CD4-positive, alpha-beta memory T cell (primary cell): Measurements from ENCODE around the gene KCNH4. TPM values are rescaled to one million over a fixed set of nuclear protein-coding genes. Genes with fewer than 3 reads are reported as not detected.
A peak's percentile ranks its signal among the peaks of the same experiment; 100 is the strongest.

ENCODE experiments used
- CTCF ChIA-PET: fragments of 350-600 bp; sonication (Branson Sonifier 250); formaldehyde crosslinking; loops from one replicate; lab custom pipeline; 2021; ENCODE audit warnings: inconsistent platforms; ENCODE audit not compliant: partially characterized antibody; lab: Charles Lee
- POLR2A ChIA-PET: fragments of 350-600 bp; sonication (Branson Sonifier 250); formaldehyde crosslinking; loops from one replicate; lab custom pipeline; 2021; ENCODE audit not compliant: partially characterized antibody; lab: Charles Lee
- DNase-seq, 5 donors: peaks; one replicate each; pipeline versions ENCODE4 v3.0.0 to v3.0.0-alpha.2; 2020 to 2022; ENCODE audit warnings: mixed read lengths in 1 of 5
- H3K27ac ChIP-seq: one replicate; pipeline ENCODE4 v1.7.0; 2013; ENCODE audit warnings: low read depth, low read length
- H3K27me3 ChIP-seq: 2 replicates; pipeline ENCODE4 v1.7.0; 2013; ENCODE audit warnings: mild to moderate bottlenecking, low read length, moderate library complexity; ENCODE audit not compliant: insufficient read depth
- H3K36me3 ChIP-seq: 2 replicates; pipeline ENCODE4 v1.7.0; 2013; ENCODE audit warnings: mild to moderate bottlenecking, low read length, moderate library complexity; ENCODE audit not compliant: insufficient read depth
- H3K4me1 ChIP-seq: 2 replicates; pipeline ENCODE4 v1.7.0; 2013; ENCODE audit warnings: mild to moderate bottlenecking, low read length, moderate library complexity; ENCODE audit not compliant: insufficient read depth
- H3K4me3 ChIP-seq, 2 donors: one replicate each; pipeline ENCODE4 v1.7.0; 2013; ENCODE audit warnings: low read length in 2 of 2, mild to moderate bottlenecking in 1 of 2
- H3K9me3 ChIP-seq, 2 donors: one replicate each; pipeline ENCODE4 v1.7.0; 2013; ENCODE audit warnings: low read length in 2 of 2, control low read depth in 1 of 2; ENCODE audit not compliant: control insufficient read depth in 1 of 2
- H3K27ac Mint-ChIP-seq, 7 donors: one replicate each; pipeline ENCODE4 v1.8.0; 2020 to 2021; ENCODE audit warnings: mixed read lengths in 7 of 7, mild to moderate bottlenecking in 6 of 7, inconsistent platforms in 3 of 7, moderate library complexity in 3 of 7
- H3K27me3 Mint-ChIP-seq, 2 donors: one replicate each; pipeline ENCODE4 v1.8.0; 2020 to 2021; ENCODE audit warnings: mixed read lengths in 2 of 2
- H3K36me3 Mint-ChIP-seq, 2 donors: one replicate each; pipeline ENCODE4 v1.8.0; 2020 to 2021; ENCODE audit warnings: mixed read lengths in 2 of 2, inconsistent platforms in 1 of 2, mild to moderate bottlenecking in 1 of 2
- H3K4me1 Mint-ChIP-seq, 4 donors: one replicate each; pipeline ENCODE4 v1.8.0; 2020 to 2021; ENCODE audit warnings: mixed read lengths in 4 of 4, mild to moderate bottlenecking in 1 of 4
- H3K4me3 Mint-ChIP-seq, 8 donors: one replicate each; pipeline ENCODE4 v1.8.0; 2020 to 2021; ENCODE audit warnings: mixed read lengths in 8 of 8, mild to moderate bottlenecking in 7 of 8, moderate library complexity in 6 of 8, inconsistent platforms in 3 of 8
- H3K9me3 Mint-ChIP-seq, 8 donors: one replicate each; pipeline ENCODE4 v1.8.0; 2020 to 2021; ENCODE audit warnings: mixed read lengths in 8 of 8, mild to moderate bottlenecking in 5 of 8, inconsistent platforms in 3 of 8, moderate library complexity in 1 of 8
- intact Hi-C: fragments of 100-400 bp; cut with micrococcal nuclease; formaldehyde crosslinking; loops from one replicate; pipeline ENCODE4 v1.15.1; 2023
- polyA plus RNA-seq, 2 donors: library from polyadenylated mRNA; unstranded; fragments of 300-500 nt; fragmentation: Illumina TruSeq; gene quantifications; one replicate each; pipeline ENCODE4 v1.2.3, GENCODE V29; 2021
- total RNA-seq, 2 experiments: library from RNA; stranded (reverse); gene quantifications; one replicate each; pipeline ENCODE4 v1.2.3, GENCODE V29; 2021

KCNH4 gene
- total and polyA plus RNA-seq, 4 experiments from 2014 or later: 0.09 to 0.11 TPM; not detected in 2

DNA sequence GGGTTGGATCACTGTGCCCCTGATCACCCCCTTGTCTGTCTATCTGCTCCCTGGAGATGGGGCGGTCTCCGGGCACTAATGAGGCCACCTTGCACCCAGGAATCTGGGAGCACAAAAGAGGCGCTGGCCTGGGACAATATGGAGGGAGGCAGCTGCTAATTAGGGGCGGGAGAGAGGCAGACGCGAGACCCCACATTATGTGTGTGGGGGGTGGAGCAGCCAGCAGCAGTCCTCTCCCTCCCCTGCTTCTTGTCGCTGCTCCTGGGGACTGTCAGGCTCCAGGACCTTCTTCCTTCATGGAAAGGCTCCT is 4.6 kb upstream of the KCNH4 start:
- Mint-ChIP-seq H3K4me3 (peak overlapping the region in 3 of 8 donors; percentile 9 to 82 (median 28)), H3K27me3 (peaks cover 0 to 2% of the 10 kb centered on the region in 2 donors)
- DNase-seq: no peak

DNA sequence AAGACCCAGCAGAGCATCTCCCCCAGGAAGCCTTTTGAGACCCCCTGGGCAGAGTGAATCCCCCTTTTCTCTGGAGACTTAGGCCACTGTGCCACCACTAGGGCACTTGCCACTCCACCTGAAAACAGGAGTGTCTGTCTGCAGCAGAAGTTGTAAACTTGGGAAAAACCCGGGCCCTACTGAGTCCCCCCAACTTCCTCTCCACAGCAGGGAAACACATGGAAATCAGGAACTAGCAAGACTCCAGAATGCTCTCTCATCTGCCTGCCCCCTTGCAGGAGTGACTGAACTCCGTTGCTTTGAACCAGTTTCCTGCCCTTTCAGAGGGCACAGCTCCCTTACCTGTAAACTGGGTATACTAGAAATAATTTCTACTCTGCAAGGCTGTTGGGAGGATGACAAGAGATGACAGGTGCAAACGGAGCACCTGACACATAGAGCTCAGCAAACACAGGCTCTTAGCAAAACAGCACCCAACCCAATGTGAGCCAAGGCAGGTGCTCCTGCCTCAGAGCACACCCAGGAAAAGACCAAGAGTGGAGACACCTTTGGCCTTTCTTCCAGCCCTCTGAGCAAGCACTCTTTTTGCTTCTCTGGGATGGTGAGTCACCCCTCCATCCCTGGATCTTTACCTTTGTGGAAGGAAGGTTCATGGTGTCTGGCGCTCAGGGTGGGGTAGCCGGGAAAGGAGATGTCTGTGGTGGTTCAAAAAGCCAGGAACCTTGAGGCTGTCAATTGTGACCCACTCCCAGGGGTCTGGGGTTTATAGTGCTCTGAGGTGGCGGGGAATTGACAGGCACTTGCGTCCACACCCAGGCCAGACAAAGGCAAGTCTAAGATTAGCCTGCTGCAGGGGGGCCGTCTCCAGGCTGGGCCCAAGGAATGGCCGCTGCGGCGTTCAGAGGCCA is 4.0 kb upstream of the KCNH4 start, which contains the start of gene HCRT:
HCRT (minus strand) TSS at position 740 of the 908 bp plus-strand sequence; CDS start at position 653, 87 bp downstream.
- CTCF ChIA-PET: interaction anchor here (1.1 to 2.3 kb wide), 8 partner anchors 9 to 125 kb away, joined by 3 to 11 read pairs (median 4); partner anchors contain the start of gene GHDC

More for the DNA sequence above, 4.6 kb upstream of the KCNH4 start:
- ChIA-PET CTCF (interaction anchor here (1.1 to 2.3 kb wide), 4 partner anchors 9 to 37 kb away, joined by 3 to 11 read pairs (median 6); partner anchors contain the start of gene GHDC), POLR2A (interaction anchor here (2.4 to 5.8 kb wide), 2 partner anchors 9 to 102 kb away, joined by 13 to 50 read pairs; partner anchors contain the start of genes GHDC and STAT5A)
- Mint-ChIP-seq H3K4me1 (peaks cover 19 to 41% (median 26%) of the 10 kb centered on the region in 4 donors), H3K9me3 (peaks cover 0 to 2% (median 0%) of the 10 kb centered on the region in 8 donors), H3K27ac (peak overlapping the region in 2 of 7 donors; percentile 35 to 57), H3K36me3 (no peaks in the 10 kb centered on the region)
- peaks cover 40% of the 10 kb centered on the region for H3K4me1 ChIP-seq
- H3K27ac ChIP-seq: no peak overlapping the region
- no peaks in the 10 kb centered on the region for H3K9me3 ChIP-seq
- intact Hi-C loops: loop anchor here (2.0 kb wide), 1 partner anchor 103 kb away; the partner anchor contains the start of gene STAT5A
- H3K36me3 ChIP-seq: no peaks in the 10 kb centered on the region
- no peaks in the 10 kb centered on the region for H3K27me3 ChIP-seq
- no peak overlapping the region for H3K4me3 ChIP-seq

DNA sequence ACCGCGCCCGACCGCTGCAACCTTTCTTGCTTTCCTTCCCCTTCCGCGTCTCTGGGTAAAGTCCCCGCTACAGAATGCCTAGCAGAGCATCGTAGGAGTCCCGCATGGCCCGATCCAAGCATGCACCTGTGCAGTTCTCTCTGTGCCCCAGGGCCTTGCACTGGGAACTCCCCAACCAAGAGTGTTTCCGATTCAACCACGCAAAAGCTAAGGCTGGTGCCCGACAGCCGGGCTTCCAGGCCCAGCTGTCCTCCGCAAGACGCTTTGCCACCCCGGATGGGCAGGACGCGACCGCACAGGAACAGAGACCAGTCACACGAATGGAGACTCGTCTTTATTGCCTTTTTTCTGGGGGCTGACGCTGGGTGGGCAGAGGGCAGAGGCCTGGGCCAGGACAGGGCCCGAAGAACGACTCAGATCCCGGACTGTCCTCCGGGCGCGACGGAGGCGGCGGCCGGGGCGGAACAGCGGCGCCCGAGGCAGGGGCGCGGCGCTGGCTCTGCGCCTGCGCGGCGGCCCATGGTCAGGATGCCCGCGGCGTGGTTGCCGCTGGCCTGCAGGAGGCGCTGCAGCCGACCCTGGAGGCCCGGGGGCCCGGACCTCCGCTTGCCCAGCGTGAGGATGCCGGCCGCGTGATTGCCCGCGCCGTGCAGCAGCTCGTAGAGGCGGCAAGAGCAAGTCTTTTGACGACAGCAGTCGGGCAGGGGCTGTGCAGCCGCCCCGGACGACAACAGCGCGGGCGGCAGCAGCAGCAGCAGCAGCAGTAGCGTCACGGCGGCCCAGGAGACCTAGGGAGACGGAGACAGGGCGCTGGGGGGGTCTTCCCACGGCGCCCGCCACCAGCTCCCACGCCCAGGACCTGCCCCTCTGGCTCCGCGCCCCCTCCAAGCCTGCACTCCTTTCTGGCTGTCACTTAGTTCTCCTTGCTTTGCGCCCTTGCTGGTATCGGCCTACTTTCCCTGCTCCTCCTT is 3.1 kb upstream of the KCNH4 start:
- POLR2A ChIA-PET: interaction anchor here (0.9 to 5.8 kb wide), 8 partner anchors 11 to 319 kb away, joined by 3 to 50 read pairs (median 3); partner anchors contain the start of genes ACLY, GHDC, KLHL11 and STAT3
- peak; percentile 74 to 84 (median 75) for DNase-seq
- Mint-ChIP-seq H3K36me3 (no peaks in the 10 kb centered on the region), H3K4me1 (peaks cover 21 to 52% (median 35%) of the 10 kb centered on the region in 4 donors), H3K27ac (peak overlapping the region; percentile 78 to 94 (median 88)), H3K9me3 (peaks cover 0 to 2% (median 0%) of the 10 kb centered on the region in 8 donors), H3K27me3 (peaks cover 0 to 5% of the 10 kb centered on the region in 2 donors), H3K4me3 (peak overlapping the region; percentile 87 to 96 (median 91))
- peak overlapping the region; percentile 72 for H3K27ac ChIP-seq
- H3K4me3 ChIP-seq: peak overlapping the region; percentile 63 to 86
- CTCF ChIA-PET: interaction anchor here (1.1 to 2.3 kb wide), 9 partner anchors 10 to 126 kb away, joined by 3 to 11 read pairs (median 3); partner anchors contain the start of gene GHDC
- no peaks in the 10 kb centered on the region for H3K9me3 ChIP-seq
- H3K4me1 ChIP-seq: peaks cover 56% of the 10 kb centered on the region
- H3K27me3 ChIP-seq: no peaks in the 10 kb centered on the region
- intact Hi-C loops: loop anchor here (1.0 to 5.0 kb wide), 4 partner anchors 10 to 157 kb away; partner anchors contain the start of genes GHDC and STAT5A
- H3K36me3 ChIP-seq: no peaks in the 10 kb centered on the region

More for the DNA sequence above, 4.0 kb upstream of the KCNH4 start, which contains the start of gene HCRT:
- Mint-ChIP-seq H3K36me3 (no peaks in the 10 kb centered on the region), H3K4me1 (peaks cover 17 to 42% (median 28%) of the 10 kb centered on the region in 4 donors), H3K9me3 (peaks cover 0 to 2% (median 0%) of the 10 kb centered on the region in 8 donors), H3K27ac (peak within 1 kb of the TSS; percentile 52 to 85 (median 81)), H3K27me3 (peaks cover 0 to 2% of the 10 kb centered on the region in 2 donors), H3K4me3 (peak within 1 kb of the TSS; percentile 74 to 96 (median 82))
- no peaks in the 10 kb centered on the region for H3K36me3 ChIP-seq
- H3K27ac ChIP-seq: peak within 1 kb of the TSS; percentile 72
- no peak for DNase-seq
- H3K4me1 ChIP-seq: peaks cover 46% of the 10 kb centered on the region
- intact Hi-C loops: loop anchor here (1.0 to 5.0 kb wide), 4 partner anchors 9 to 158 kb away; partner anchors contain the start of genes GHDC and STAT5A
- H3K9me3 ChIP-seq: no peaks in the 10 kb centered on the region
- peak within 1 kb of the TSS; percentile 11 to 86 for H3K4me3 ChIP-seq
- no peaks in the 10 kb centered on the region for H3K27me3 ChIP-seq
- POLR2A ChIA-PET: interaction anchor here (1.0 to 5.8 kb wide), 4 partner anchors 10 to 204 kb away, joined by 3 to 50 read pairs (median 9); partner anchors contain the start of genes GHDC, STAT3 and STAT5A

DNA sequence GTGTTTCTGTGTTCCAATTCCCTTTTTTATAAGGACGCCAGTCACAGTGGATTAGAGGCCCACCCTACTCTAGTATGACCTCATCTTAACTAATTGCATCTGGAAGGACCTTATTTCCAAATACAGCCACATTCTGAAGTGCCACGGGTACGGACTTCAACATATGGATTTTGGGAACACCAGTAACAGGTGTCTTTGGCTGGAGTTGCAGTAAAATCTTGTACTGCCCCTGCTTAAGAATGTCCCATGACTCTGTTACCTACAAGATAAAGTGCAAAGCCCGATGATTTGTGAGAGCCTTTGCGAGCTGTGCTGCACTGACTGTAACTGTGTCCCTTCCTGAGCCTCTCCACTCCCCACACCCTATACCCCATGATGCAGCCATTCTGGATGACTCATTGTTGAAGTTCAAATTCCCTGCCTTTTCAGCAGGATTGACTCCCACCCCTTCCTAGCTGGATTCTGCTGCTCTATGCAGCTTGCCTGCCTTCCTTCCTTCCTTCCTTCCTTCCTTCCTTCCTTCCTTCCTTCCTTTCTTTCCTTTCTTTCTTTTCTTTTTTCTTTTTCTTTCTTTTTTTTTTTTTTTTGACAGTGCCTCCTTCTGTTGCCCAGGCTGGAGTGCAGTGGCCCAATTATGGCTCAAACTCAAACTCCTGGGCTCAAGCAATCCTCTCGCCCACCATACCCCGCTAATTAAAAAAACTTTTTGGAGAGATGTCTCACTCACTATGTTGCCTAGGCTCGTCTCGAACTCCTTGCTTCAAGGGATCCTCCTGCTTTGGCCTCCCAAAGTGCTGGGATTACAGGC is 2.2 kb upstream of the KCNH4 start:
- Histone ChIP-seq H3K9me3 (no peaks in the 10 kb centered on the region), H3K27ac (peak overlapping the region; percentile 72), H3K36me3 (no peaks in the 10 kb centered on the region), H3K27me3 (no peaks in the 10 kb centered on the region), H3K4me1 (peaks cover 65% of the 10 kb centered on the region), H3K4me3 (peak overlapping the region in 1 of 2 donors; percentile 86)
- Mint-ChIP-seq H3K4me1 (peaks cover 25 to 59% (median 42%) of the 10 kb centered on the region in 4 donors), H3K36me3 (no peaks in the 10 kb centered on the region), H3K9me3 (peaks cover 0 to 2% (median 0%) of the 10 kb centered on the region in 8 donors), H3K4me3 (peak overlapping the region; percentile 87 to 96 (median 91)), H3K27ac (peak overlapping the region; percentile 78 to 94 (median 88)), H3K27me3 (peaks cover 0 to 5% of the 10 kb centered on the region in 2 donors)
- DNase-seq: no peak
- intact Hi-C loops: loop anchor here (5.0 kb wide), 2 partner anchors 66 to 156 kb away; no protein-coding TSS in a partner anchor
- CTCF ChIA-PET: interaction anchor here (0.9 to 2.3 kb wide), 6 partner anchors 11 to 94 kb away, joined by 3 to 11 read pairs (median 4); partner anchors contain the start of gene GHDC
- POLR2A ChIA-PET: interaction anchor here (0.9 to 5.8 kb wide), 7 partner anchors 12 to 318 kb away, joined by 3 to 50 read pairs (median 3); partner anchors contain the start of genes ACLY, GHDC, KLHL11 and STAT3

DNA sequence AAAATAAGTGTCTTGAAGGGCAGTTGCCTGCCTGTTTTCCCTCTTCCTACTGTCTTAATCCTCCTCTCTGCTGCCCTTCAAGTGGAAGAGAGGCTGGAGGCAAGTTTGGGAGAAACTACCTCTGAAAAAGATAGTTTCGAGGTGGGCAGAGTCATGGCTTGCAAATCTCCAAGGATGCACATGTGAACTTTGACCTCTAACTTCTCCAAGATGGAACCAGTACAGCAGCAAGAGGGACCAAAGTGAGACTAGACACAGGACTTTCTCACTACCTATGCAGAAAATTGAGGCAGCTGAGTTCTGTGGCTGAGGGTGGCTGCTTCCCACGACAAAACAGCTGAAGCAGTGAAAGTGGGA is 887 bp upstream of the KCNH4 start:
- peak overlapping the region in 1 of 2 donors; percentile 53 for H3K4me3 ChIP-seq
- no peaks in the 10 kb centered on the region for H3K36me3 ChIP-seq
- POLR2A ChIA-PET: interaction anchor here (0.9 to 5.8 kb wide), 5 partner anchors 13 to 70 kb away, joined by 3 to 50 read pairs (median 4); partner anchors contain the start of genes DHX58 and GHDC
- no peak for DNase-seq
- no peaks in the 10 kb centered on the region for H3K27me3 ChIP-seq
- peak overlapping the region in 7 of 8 donors; percentile 2 to 73 (median 53) for H3K4me3 Mint-ChIP-seq
- CTCF ChIA-PET: interaction anchor here (0.8 to 3.9 kb wide), 13 partner anchors 8 to 143 kb away, joined by 3 to 15 read pairs (median 5); partner anchors contain the start of genes GHDC and KAT2A
- no peak overlapping the region for H3K27ac ChIP-seq
- intact Hi-C loops: loop anchor here (1.0 to 5.0 kb wide), 3 partner anchors 27 to 155 kb away; no protein-coding TSS in a partner anchor
- peaks cover 65% of the 10 kb centered on the region for H3K4me1 ChIP-seq
- H3K9me3 Mint-ChIP-seq: peaks cover 0 to 2% (median 0%) of the 10 kb centered on the region in 8 donors
- H3K9me3 ChIP-seq: no peaks in the 10 kb centered on the region
- peak overlapping the region in 1 of 7 donors; percentile 85 for H3K27ac Mint-ChIP-seq
- no peaks in the 10 kb centered on the region for H3K36me3 Mint-ChIP-seq
- H3K4me1 Mint-ChIP-seq: peaks cover 28 to 65% (median 44%) of the 10 kb centered on the region in 4 donors
- H3K27me3 Mint-ChIP-seq: peaks cover 0 to 5% of the 10 kb centered on the region in 2 donors
